ENCODE results near the gene MARCHF4. TPM values are rescaled to one million over a fixed set of nuclear protein-coding genes. Genes with fewer than 3 reads are reported as not detected.

Gene MARCHF4
- total and polyA plus RNA-seq, 2 of the 8 experiments (the other 6 are each of a cell fraction or from before 2014, with no cell fraction given): 1.9 to 2.9 TPM

DNA sequence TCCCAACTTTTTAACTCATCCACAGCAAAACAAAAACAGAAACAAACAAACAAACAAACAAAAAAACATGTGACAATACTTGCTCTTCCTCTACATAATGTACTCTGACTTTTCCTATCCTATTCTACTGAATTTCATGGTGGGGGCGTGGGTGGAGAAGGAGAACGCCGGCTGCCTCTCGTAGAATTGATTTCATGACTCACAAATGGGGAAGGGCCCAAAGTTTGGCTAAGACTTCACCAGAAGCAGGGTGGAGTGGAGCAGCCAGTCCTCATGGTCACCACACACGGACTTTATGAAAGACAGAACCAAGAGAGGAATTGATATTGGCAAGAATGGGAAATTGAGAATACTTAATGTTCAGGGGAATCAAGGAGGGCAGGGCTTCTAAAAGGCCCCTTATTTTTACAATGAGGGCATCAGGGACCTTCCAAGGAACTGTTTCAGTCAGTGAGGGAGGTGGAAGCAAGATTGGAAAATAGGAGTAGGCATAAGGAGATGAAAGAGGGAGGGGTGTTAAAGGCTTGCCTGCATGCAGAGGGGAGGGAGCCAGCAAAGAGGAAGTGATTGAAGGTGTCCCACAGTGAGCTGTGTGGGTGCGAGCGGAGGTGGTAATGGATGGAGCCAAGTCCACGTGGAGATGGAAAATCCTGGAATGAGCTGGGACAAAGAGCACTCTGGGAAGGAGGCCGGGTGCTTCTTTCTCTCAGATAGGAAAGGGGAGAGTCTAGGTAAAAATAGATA lies 27.9 kb downstream of the MARCHF4 start:
- FAIRE-seq: no peak
- POLR2A ChIA-PET (ENCODE audit: partially characterized antibody): interaction anchor here (0.8 kb wide), 1 partner anchor 22 kb away, joined by 3 read pairs; no protein-coding TSS in a partner anchor
- Histone ChIP-seq H4K91ac (replicated peaks; ENCODE audit: insufficient read length, low read length) (peak overlapping the region; percentile 34), H3K23me2 (ENCODE audit: low read depth, low read length) (no peaks in the 10 kb centered on the region), H4K5ac (ENCODE audit: insufficient read length, low read depth, low read length) (no peak overlapping the region), H4K8ac (ENCODE audit: extremely low read depth, insufficient read depth, low read length) (no peak overlapping the region), H3K9me3 (ENCODE audit: insufficient read depth in 2 of 2, low read depth in 1 of 2, low read length in 1 of 2) (no peaks in the 10 kb centered on the region), H3K4me2 (ENCODE audit: insufficient read depth in 1 of 2, low read depth in 2 of 2, low read length in 2 of 2) (0 out of 4 replicates have a peak overlapping the region, but pooled peaks have one; percentile 2 to 33), H3K4me3 (ENCODE audit: extremely low read depth in 1 of 4, insufficient read depth in 2 of 4, low read depth in 3 of 4, low read length in 4 of 4) (no peak overlapping the region), H2BK20ac (ENCODE audit: low read length) (peak overlapping the region; percentile 0; the same call in 1 of the 2 replicates), H3K9ac (replicated peaks in 1 of 4; ENCODE audit: extremely low read depth in 1 of 4, low read depth in 3 of 4, low read length in 3 of 4) (no peak overlapping the region), H3K79me2 (ENCODE audit: control insufficient read depth in 1 of 2, insufficient read depth in 2 of 2, low read length in 2 of 2) (no peaks in the 10 kb centered on the region), H3K4ac (replicated peaks; ENCODE audit: insufficient read length, low read depth, low read length) (no peak overlapping the region), H3K79me1 (ENCODE audit: low read depth, low read length) (no peaks in the 10 kb centered on the region), H2BK15ac (ENCODE audit: low read length) (no peak overlapping the region), H3K27ac (ENCODE audit: low read depth, low read length) (no peak overlapping the region), H2AFZ (ENCODE audit: low read length) (no peak overlapping the region), H4K20me1 (replicated peaks in 1 of 2; ENCODE audit: control insufficient read depth in 1 of 2, insufficient read depth in 2 of 2, low read length in 2 of 2) (no peaks in the 10 kb centered on the region), H3K56ac (replicated peaks; ENCODE audit: insufficient read length, low read depth, low read length) (no peak overlapping the region), H3K23ac (ENCODE audit: insufficient read length) (no peak overlapping the region), H3K18ac (ENCODE audit: extremely low read depth, low read length) (0 out of 2 replicates have a peak overlapping the region, but pooled peaks have one; percentile 17), H2BK12ac (ENCODE audit: low read depth, low read length) (peak overlapping the region; percentile 76), H3K4me1 (replicated peaks in 1 of 4; ENCODE audit: control insufficient read depth in 3 of 4, insufficient read depth in 4 of 4, low read length in 3 of 4) (peaks cover 10 to 44% (median 35%) of the 10 kb centered on the region in 4 experiments), H3K36me3 (ENCODE audit: control insufficient read depth in 2 of 4, insufficient read depth in 4 of 4, low read length in 3 of 4) (no peaks in the 10 kb centered on the region), H2BK120ac (replicated peaks; ENCODE audit: low read depth, low read length) (peak overlapping the region; percentile 74), H2BK5ac (ENCODE audit: low read depth, low read length) (0 out of 2 replicates have a peak overlapping the region, but pooled peaks have one; percentile 14), H3K14ac (ENCODE audit: insufficient read length) (no peak overlapping the region), H2AK5ac (ENCODE audit: low read depth, low read length) (no peak overlapping the region), H3K27me3 (replicated peaks in 1 of 4; ENCODE audit: control insufficient read depth in 3 of 4, extremely low read depth in 1 of 4, insufficient read depth in 3 of 4, low read length in 3 of 4) (no peaks in the 10 kb centered on the region)
- CTCF ChIA-PET (ENCODE audit: partially characterized antibody): interaction anchor here (0.8 to 4.9 kb wide), 8 partner anchors 8 to 70 kb away, joined by 3 to 24 read pairs (median 4); no protein-coding TSS in a partner anchor
- TF ChIP-seq TAF1 (IDR thresholded peaks at IDR 0.05; ENCODE audit: low read depth, low read length): no peak
- TF ChIP-seq ASH2L (IDR thresholded peaks at IDR 0.05; ENCODE audit: low read length): no peak
- TF ChIP-seq, protein P1, sequence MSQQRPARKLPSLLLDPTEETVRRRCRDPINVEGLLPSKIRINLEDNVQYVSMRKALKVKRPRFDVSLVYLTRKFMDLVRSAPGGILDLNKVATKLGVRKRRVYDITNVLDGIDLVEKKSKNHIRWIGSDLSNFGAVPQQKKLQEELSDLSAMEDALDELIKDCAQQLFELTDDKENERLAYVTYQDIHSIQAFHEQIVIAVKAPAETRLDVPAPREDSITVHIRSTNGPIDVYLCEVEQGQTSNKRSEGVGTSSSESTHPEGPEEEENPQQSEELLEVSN (IDR thresholded peaks at IDR 0.05): peak; percentile 45; the same call in 1 of the 2 replicates
- TF ChIP-seq, protein P2, sequence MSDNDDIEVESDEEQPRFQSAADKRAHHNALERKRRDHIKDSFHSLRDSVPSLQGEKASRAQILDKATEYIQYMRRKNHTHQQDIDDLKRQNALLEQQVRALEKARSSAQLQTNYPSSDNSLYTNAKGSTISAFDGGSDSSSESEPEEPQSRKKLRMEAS (IDR thresholded peaks at IDR 0.05): peak; percentile 78
- DNase-seq (ENCODE audit: low read depth in 1 of 2, low spot score in 2 of 2): no peak
- WGBS, 2 experiments (ENCODE audit: extremely low coverage in 1 of 2, insufficient coverage in 1 of 2, insufficient read length in 1 of 2, insufficient replicate concordance in 2 of 2, low coverage in 1 of 2, low lambda C conversion rate in 2 of 2, missing lambda C conversion rate in 1 of 2): 77% methylated on average over 9 of the region's 9 CpGs; no CpG with 5 or more reads in 1 of the 2 experiments

Data from H1 (cell line).